ENCODE measurements around the gene KLHL1.
"Not testable (repeated sequence)": the region's sequence is repeated elsewhere in the genome, so short reads cannot be mapped to it uniquely, and the experiment has no call there.

Gene KLHL1

GRCh38 chr13:70108356-70109105 lies at the start of gene KLHL1:
Gene KLHL1 (minus strand): TSS chr13:70108452. CDS start chr13:70107699, 753 bp downstream.
- DNase-seq = no peak

- not testable (repeated sequence) for DNase-seq
Observed at GRCh38 chr13:70142658-70143057, 34.4 kb upstream of the KLHL1 start.

- DNase-seq = no peak
Observed at GRCh38 chr13:70128098-70128497, 19.8 kb upstream of the KLHL1 start.

- DNase-seq = no peak
Observed at GRCh38 chr13:70125693-70126092, 17.4 kb upstream of the KLHL1 start.

- DNase-seq = no peak
Observed at GRCh38 chr13:70117338-70117905, 9.2 kb upstream of the KLHL1 start.

- DNase-seq = no peak
Observed at GRCh38 chr13:70107498-70108281, 562 bp downstream of the KLHL1 start, which contains the start of gene ATXN8OS. Gene ATXN8OS (plus strand): TSS chr13:70107826.

GRCh38 chr13:70107125-70107497 lies 1.1 kb downstream of the KLHL1 start:
- no peak for DNase-seq

GRCh38 chr13:70104481-70104880 lies 3.8 kb downstream of the KLHL1 start:
- no peak for DNase-seq

- DNase-seq = no peak
Observed at GRCh38 chr13:70098669-70099068, 9.6 kb downstream of the KLHL1 start.

- DNase-seq = no peak
Observed at GRCh38 chr13:70090036-70090723, 18.1 kb downstream of the KLHL1 start.

GRCh38 chr13:70088926-70089325 lies 19.3 kb downstream of the KLHL1 start:
- DNase-seq = no peak

- no peak for DNase-seq
Observed at GRCh38 chr13:70087247-70087646, 21.0 kb downstream of the KLHL1 start.

GRCh38 chr13:70080012-70080411 lies 28.2 kb downstream of the KLHL1 start:
- DNase-seq = no peak

- DNase-seq = no peak
Observed at GRCh38 chr13:70054572-70054971, 53.7 kb downstream of the KLHL1 start.

GRCh38 chr13:70051531-70051930 lies 56.7 kb downstream of the KLHL1 start:
- DNase-seq = no peak

- no peak for DNase-seq
Observed at GRCh38 chr13:70043685-70044084, 64.6 kb downstream of the KLHL1 start.

GRCh38 chr13:70042193-70042592 lies 66.1 kb downstream of the KLHL1 start:
- DNase-seq = no peak

- DNase-seq = no peak
Observed at GRCh38 chr13:70034286-70034685, 74.0 kb downstream of the KLHL1 start.

- DNase-seq = no peak
Observed at GRCh38 chr13:70027551-70027950, 80.7 kb downstream of the KLHL1 start.

GRCh38 chr13:70023516-70023915 lies 84.7 kb downstream of the KLHL1 start:
- DNase-seq = no peak

GRCh38 chr13:70022646-70023045 lies 85.6 kb downstream of the KLHL1 start:
- no peak for DNase-seq

- DNase-seq = no peak
Observed at GRCh38 chr13:70016116-70016515, 92.1 kb downstream of the KLHL1 start.

GRCh38 chr13:70014337-70014736 lies 93.9 kb downstream of the KLHL1 start:
- DNase-seq = no peak

All from DMS153 (cell line).